Astrocyte of the spinal cord (primary cell): ENCODE data around the gene ABTB1.

Source experiments
- DNase-seq: peaks from one replicate; pipeline ENCODE4 v3.0.0; 2011; ENCODE audit warnings: low read depth, low spot score
- H3K4me3 ChIP-seq: 2 replicates; pipeline ENCODE4 v1.5.1; 2011; ENCODE audit warnings: low read depth, mild to moderate bottlenecking, low read length, moderate library complexity
- CTCF ChIP-seq: IDR thresholded peaks from 2 replicates; pipeline ENCODE4 v1.5.1; 2012; ENCODE audit warnings: low read depth, mild to moderate bottlenecking, low read length, inconsistent platforms
- in situ Hi-C: cut with HindIII; loops from 2 replicates; pipeline ENCODE4 v1.10.0; 2017; ENCODE audit warnings: low sequenced_read_pairs

ABTB1 gene

GRCh38 chr3:127630811-127631714 is 41.7 kb upstream of the ABTB1 start:
- no peak overlapping the region for H3K4me3 ChIP-seq
- DNase-seq = no peak
- in situ Hi-C loops = no loop called here
- no peak for TF ChIP-seq CTCF

GRCh38 chr3:127632035-127632820 is 40.5 kb upstream of the ABTB1 start:
- H3K4me3 ChIP-seq = no peak overlapping the region
- in situ Hi-C loops = no loop called here
- TF ChIP-seq CTCF = no peak

GRCh38 chr3:127634653-127635052 is 38.1 kb upstream of the ABTB1 start:
- no peak for TF ChIP-seq CTCF
- no peak for DNase-seq
- in situ Hi-C loops = no loop called here
- no peak overlapping the region for H3K4me3 ChIP-seq

More at GRCh38 chr3:127632035-127632820, 40.5 kb upstream of the ABTB1 start:
- no peak for DNase-seq

- no peak for DNase-seq
Observed at GRCh38 chr3:127637546-127637945, 35.2 kb upstream of the ABTB1 start.

GRCh38 chr3:127637971-127638370 is 34.8 kb upstream of the ABTB1 start:
- H3K4me3 ChIP-seq = no peak overlapping the region
- in situ Hi-C loops = no loop called here
- DNase-seq = no peak
- no peak for TF ChIP-seq CTCF

More at GRCh38 chr3:127637546-127637945, 35.2 kb upstream of the ABTB1 start:
- H3K4me3 ChIP-seq = no peak overlapping the region
- TF ChIP-seq CTCF = no peak
- in situ Hi-C loops = no loop called here

GRCh38 chr3:127639173-127640041 is 33.3 kb upstream of the ABTB1 start:
- no peak for TF ChIP-seq CTCF
- no peak for DNase-seq
- in situ Hi-C loops = no loop called here
- H3K4me3 ChIP-seq = no peak overlapping the region
